Measurements from ENCODE around the gene YIPF1. TPM values are rescaled to one million over a fixed set of nuclear protein-coding genes. Genes with fewer than 3 reads are reported as not detected.

Gene YIPF1
- total and polyA plus RNA-seq, 2 donors (not counting 1 experiment from before 2014, with no cell fraction given), result 34.7 to 39.8 TPM

DNA sequence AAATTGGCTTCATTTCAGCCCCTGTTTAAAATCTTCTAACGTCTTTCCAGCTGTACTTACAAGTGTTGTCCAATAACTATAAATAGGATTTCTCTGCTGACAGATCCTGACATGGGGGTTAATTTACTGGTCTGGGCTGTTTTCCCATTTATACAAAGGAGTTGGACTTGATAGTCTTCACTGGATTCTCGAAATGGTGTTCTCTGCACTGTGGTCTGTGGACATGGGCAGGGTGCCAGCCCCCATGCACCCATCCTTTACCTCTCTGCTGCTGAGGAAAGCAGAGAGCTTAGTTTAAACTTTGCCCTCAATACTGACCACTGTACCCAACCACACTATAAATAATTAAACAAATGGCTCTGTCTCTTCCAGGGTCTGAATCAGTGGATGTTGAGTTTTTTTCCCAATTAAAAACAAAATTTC lies 9.6 kb upstream of the YIPF1 start:
- DNase-seq (ENCODE audit: low read depth in 2 of 2), result peak; percentile 87 to 93
- TF ChIP-seq EZH2 (IDR thresholded peaks at IDR 0.05; ENCODE audit: low read length, missing control alignments), result no peak
- TF ChIP-seq, protein P1, sequence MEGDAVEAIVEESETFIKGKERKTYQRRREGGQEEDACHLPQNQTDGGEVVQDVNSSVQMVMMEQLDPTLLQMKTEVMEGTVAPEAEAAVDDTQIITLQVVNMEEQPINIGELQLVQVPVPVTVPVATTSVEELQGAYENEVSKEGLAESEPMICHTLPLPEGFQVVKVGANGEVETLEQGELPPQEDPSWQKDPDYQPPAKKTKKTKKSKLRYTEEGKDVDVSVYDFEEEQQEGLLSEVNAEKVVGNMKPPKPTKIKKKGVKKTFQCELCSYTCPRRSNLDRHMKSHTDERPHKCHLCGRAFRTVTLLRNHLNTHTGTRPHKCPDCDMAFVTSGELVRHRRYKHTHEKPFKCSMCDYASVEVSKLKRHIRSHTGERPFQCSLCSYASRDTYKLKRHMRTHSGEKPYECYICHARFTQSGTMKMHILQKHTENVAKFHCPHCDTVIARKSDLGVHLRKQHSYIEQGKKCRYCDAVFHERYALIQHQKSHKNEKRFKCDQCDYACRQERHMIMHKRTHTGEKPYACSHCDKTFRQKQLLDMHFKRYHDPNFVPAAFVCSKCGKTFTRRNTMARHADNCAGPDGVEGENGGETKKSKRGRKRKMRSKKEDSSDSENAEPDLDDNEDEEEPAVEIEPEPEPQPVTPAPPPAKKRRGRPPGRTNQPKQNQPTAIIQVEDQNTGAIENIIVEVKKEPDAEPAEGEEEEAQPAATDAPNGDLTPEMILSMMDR (conservative IDR thresholded peaks at IDR 0.05 in 1 of 2, IDR thresholded peaks at IDR 0.05 in 1 of 2; ENCODE audit: low read depth in 1 of 2, low read length in 2 of 2), result no peak
- Histone ChIP-seq H3K27me3 (ENCODE audit: control insufficient read depth, insufficient read depth, low read length) (no peaks in the 10 kb centered on the region), H3K4me1 (ENCODE audit: control insufficient read depth, extremely low read depth, insufficient read depth, low read length) (peaks cover 7% of the 10 kb centered on the region), H3K4me2 (ENCODE audit: extremely low read depth, insufficient read depth, low read length) (peak overlapping the region; percentile 17), H2AFZ (ENCODE audit: low read length) (no peak overlapping the region), H3K36me3 (ENCODE audit: control insufficient read depth, insufficient read depth, low read length) (no peaks in the 10 kb centered on the region), H3K9ac (ENCODE audit: insufficient read depth, low read length) (no peak overlapping the region), H4K20me1 (ENCODE audit: control insufficient read depth, extremely low read depth, insufficient read depth, low read length) (no peaks in the 10 kb centered on the region), H3K27ac (ENCODE audit: insufficient read depth, low read length) (no peak overlapping the region), H3K79me2 (ENCODE audit: control insufficient read depth, insufficient read depth, low read length) (no peaks in the 10 kb centered on the region), H3K9me3 (ENCODE audit: control insufficient read depth, insufficient read depth, low read depth, low read length) (no peaks in the 10 kb centered on the region), H3K4me3 (replicated peaks in 1 of 4; ENCODE audit: control extremely low read depth in 1 of 4, insufficient read depth in 1 of 4, low read depth in 3 of 4, low read length in 4 of 4) (no peak overlapping the region)

DNA sequence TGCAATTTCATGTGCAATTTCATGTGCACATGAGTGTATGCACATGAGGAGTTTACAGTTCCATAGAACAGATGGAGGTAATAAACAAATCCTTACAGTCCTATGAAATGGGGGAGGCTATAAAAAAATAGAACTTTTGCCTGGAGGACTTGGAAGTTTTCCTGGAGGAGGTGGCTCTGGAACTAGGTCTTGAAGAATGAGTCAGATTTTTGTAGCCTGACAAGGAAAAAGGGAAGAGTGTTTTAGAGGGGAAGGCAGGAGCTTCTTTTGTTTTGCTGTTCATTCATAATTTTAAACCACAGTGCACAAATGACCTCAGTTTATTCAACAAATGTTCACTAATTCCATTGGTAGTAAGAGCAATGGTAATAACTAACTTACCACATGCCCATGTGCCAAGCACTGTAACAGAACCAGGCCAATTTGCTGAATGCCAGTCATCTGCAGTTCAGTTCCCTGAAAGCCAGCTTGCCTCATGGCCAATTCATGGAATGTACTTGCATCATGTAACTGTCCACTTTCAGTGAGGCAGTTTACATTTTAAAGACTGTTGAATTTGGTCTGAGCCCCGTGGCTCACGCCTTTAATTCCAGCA lies 7.1 kb upstream of the YIPF1 start:
- no peaks in the 10 kb centered on the region for H4K20me1 ChIP-seq (ENCODE audit: control insufficient read depth, extremely low read depth, insufficient read depth, low read length)
- DNase-seq (ENCODE audit: low read depth in 2 of 2), result peak; percentile 87 to 92
- H3K9ac ChIP-seq (ENCODE audit: insufficient read depth, low read length), result no peak overlapping the region
- no peaks in the 10 kb centered on the region for H3K9me3 ChIP-seq (ENCODE audit: control insufficient read depth, insufficient read depth, low read depth, low read length)
- no peak overlapping the region for H3K4me3 ChIP-seq (replicated peaks in 1 of 4; ENCODE audit: control extremely low read depth in 1 of 4, insufficient read depth in 1 of 4, low read depth in 3 of 4, low read length in 4 of 4)
- H3K36me3 ChIP-seq (ENCODE audit: control insufficient read depth, insufficient read depth, low read length), result no peaks in the 10 kb centered on the region
- H3K27me3 ChIP-seq (ENCODE audit: control insufficient read depth, insufficient read depth, low read length), result no peaks in the 10 kb centered on the region
- H3K27ac ChIP-seq (ENCODE audit: insufficient read depth, low read length), result peak overlapping the region; percentile 51
- H2AFZ ChIP-seq (ENCODE audit: low read length), result peak overlapping the region; percentile 45
- TF ChIP-seq EZH2 (IDR thresholded peaks at IDR 0.05; ENCODE audit: low read length, missing control alignments), result no peak
- H3K4me1 ChIP-seq (ENCODE audit: control insufficient read depth, extremely low read depth, insufficient read depth, low read length), result peaks cover 7% of the 10 kb centered on the region
- peak overlapping the region; percentile 63 for H3K4me2 ChIP-seq (ENCODE audit: extremely low read depth, insufficient read depth, low read length)
- H3K79me2 ChIP-seq (ENCODE audit: control insufficient read depth, insufficient read depth, low read length), result no peaks in the 10 kb centered on the region

DNA sequence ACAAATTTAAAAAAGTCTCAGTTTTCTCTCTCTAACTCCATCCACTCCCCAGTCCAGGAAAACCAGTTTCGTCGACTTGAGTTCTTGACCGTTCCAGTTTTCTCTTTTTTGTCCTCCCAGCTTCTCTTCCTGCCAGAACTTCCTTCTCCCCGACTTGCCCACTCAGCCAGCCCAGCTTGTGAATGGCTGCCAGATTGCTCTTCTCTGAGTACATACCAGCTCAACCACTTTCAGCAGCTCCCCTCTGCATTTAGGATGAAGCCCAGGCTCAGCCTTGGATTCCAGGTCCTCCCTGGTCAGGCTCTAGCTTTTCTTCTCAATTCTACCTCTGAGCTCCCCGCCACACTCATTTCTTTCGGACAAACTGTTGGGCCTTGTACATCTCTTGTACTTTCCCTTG lies 5.8 kb upstream of the YIPF1 start:
- Histone ChIP-seq H3K4me3 (replicated peaks in 1 of 4; ENCODE audit: control extremely low read depth in 1 of 4, insufficient read depth in 1 of 4, low read depth in 3 of 4, low read length in 4 of 4) (no peak overlapping the region), H3K27me3 (ENCODE audit: control insufficient read depth, insufficient read depth, low read length) (no peaks in the 10 kb centered on the region), H4K20me1 (ENCODE audit: control insufficient read depth, extremely low read depth, insufficient read depth, low read length) (no peaks in the 10 kb centered on the region), H3K4me2 (ENCODE audit: extremely low read depth, insufficient read depth, low read length) (no peak overlapping the region), H3K4me1 (ENCODE audit: control insufficient read depth, extremely low read depth, insufficient read depth, low read length) (peaks cover 9% of the 10 kb centered on the region), H3K9ac (ENCODE audit: insufficient read depth, low read length) (no peak overlapping the region), H2AFZ (ENCODE audit: low read length) (no peak overlapping the region), H3K79me2 (ENCODE audit: control insufficient read depth, insufficient read depth, low read length) (no peaks in the 10 kb centered on the region), H3K36me3 (ENCODE audit: control insufficient read depth, insufficient read depth, low read length) (no peaks in the 10 kb centered on the region), H3K9me3 (ENCODE audit: control insufficient read depth, insufficient read depth, low read depth, low read length) (no peaks in the 10 kb centered on the region), H3K27ac (ENCODE audit: insufficient read depth, low read length) (no peak overlapping the region)
- no peak for DNase-seq (ENCODE audit: low read depth in 2 of 2)
- no peak for TF ChIP-seq EZH2 (IDR thresholded peaks at IDR 0.05; ENCODE audit: low read length, missing control alignments)
- TF ChIP-seq, protein P1 (conservative IDR thresholded peaks at IDR 0.05 in 1 of 2, IDR thresholded peaks at IDR 0.05 in 1 of 2; ENCODE audit: low read depth in 1 of 2, low read length in 2 of 2), result no peak

Measured in fibroblast of lung (primary cell).